ENCODE data around the gene SASH1. TPM values are rescaled to one million over a fixed set of nuclear protein-coding genes. Genes with fewer than 3 reads are reported as not detected.

The SASH1 gene
- total RNA-seq, 6 experiments from 2014 or later, result 66.0 to 91.4 (median 88.4) TPM

GRCh38 chr6:148509119-148509799 is 166.6 kb downstream of the SASH1 start:
- no peaks in the 10 kb centered on the region for H3K9me3 Mint-ChIP-seq
- DNase-seq, result peak; percentile 60
- peak overlapping the region; percentile 98 for H3K4me3 Mint-ChIP-seq
- H3K27me3 Mint-ChIP-seq (ENCODE audit: insufficient read depth), result peaks cover 5% of the 10 kb centered on the region
- TF ChIP-seq, protein P1, sequence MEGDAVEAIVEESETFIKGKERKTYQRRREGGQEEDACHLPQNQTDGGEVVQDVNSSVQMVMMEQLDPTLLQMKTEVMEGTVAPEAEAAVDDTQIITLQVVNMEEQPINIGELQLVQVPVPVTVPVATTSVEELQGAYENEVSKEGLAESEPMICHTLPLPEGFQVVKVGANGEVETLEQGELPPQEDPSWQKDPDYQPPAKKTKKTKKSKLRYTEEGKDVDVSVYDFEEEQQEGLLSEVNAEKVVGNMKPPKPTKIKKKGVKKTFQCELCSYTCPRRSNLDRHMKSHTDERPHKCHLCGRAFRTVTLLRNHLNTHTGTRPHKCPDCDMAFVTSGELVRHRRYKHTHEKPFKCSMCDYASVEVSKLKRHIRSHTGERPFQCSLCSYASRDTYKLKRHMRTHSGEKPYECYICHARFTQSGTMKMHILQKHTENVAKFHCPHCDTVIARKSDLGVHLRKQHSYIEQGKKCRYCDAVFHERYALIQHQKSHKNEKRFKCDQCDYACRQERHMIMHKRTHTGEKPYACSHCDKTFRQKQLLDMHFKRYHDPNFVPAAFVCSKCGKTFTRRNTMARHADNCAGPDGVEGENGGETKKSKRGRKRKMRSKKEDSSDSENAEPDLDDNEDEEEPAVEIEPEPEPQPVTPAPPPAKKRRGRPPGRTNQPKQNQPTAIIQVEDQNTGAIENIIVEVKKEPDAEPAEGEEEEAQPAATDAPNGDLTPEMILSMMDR (IDR thresholded peaks at IDR 0.05), result no peak
- peaks cover 33% of the 10 kb centered on the region for H3K36me3 Mint-ChIP-seq (ENCODE audit: low read depth)
- peaks cover 61% of the 10 kb centered on the region for H3K4me1 Mint-ChIP-seq (ENCODE audit: low read depth)
- peak overlapping the region; percentile 98 for H3K27ac Mint-ChIP-seq

DNA sequence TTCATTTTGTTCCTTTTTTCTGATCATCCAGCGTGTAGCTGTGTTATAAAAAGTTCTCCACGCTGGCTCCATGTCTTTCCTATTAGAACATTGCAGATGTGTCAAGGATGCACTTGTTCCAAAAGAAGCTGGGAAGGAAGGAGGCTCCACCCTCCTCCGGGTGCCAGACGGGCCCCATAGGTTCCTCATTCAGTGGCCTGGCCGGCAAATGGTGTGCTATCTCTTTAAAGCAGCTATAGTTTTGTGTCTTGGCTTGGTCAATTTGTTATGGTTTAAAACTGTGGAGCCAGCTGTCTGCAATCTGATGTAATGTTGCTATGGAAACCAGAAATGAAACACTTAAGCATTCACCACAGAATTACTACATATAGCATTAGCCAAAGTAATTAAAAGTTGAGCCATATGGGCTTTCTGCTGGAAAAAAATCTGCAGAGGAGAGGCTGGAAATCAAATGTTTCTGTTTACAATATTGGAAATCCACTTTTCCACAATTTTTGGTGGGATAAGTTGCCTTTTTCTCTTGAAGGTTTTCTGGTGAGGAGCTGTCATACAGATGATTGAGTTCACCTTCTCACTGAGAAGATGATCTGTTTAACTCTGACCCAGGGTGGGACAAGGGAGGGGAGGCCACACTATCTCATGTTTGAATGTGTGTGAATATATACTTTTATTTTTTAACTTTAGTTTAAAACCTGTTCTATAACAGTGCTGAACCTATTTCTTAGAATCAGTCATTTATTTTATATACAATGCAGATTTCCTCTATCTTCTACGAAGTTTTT is 167.4 kb downstream of the SASH1 start:
- peak overlapping the region; percentile 98 for H3K27ac Mint-ChIP-seq
- peaks cover 38% of the 10 kb centered on the region for H3K36me3 Mint-ChIP-seq (ENCODE audit: low read depth)
- no peaks in the 10 kb centered on the region for H3K9me3 Mint-ChIP-seq
- TF ChIP-seq, protein P1 (IDR thresholded peaks at IDR 0.05), result no peak
- peaks cover 5% of the 10 kb centered on the region for H3K27me3 Mint-ChIP-seq (ENCODE audit: insufficient read depth)
- peak; percentile 99 for DNase-seq
- H3K4me1 Mint-ChIP-seq (ENCODE audit: low read depth), result peaks cover 64% of the 10 kb centered on the region
- H3K4me3 Mint-ChIP-seq, result peak overlapping the region; percentile 98

DNA sequence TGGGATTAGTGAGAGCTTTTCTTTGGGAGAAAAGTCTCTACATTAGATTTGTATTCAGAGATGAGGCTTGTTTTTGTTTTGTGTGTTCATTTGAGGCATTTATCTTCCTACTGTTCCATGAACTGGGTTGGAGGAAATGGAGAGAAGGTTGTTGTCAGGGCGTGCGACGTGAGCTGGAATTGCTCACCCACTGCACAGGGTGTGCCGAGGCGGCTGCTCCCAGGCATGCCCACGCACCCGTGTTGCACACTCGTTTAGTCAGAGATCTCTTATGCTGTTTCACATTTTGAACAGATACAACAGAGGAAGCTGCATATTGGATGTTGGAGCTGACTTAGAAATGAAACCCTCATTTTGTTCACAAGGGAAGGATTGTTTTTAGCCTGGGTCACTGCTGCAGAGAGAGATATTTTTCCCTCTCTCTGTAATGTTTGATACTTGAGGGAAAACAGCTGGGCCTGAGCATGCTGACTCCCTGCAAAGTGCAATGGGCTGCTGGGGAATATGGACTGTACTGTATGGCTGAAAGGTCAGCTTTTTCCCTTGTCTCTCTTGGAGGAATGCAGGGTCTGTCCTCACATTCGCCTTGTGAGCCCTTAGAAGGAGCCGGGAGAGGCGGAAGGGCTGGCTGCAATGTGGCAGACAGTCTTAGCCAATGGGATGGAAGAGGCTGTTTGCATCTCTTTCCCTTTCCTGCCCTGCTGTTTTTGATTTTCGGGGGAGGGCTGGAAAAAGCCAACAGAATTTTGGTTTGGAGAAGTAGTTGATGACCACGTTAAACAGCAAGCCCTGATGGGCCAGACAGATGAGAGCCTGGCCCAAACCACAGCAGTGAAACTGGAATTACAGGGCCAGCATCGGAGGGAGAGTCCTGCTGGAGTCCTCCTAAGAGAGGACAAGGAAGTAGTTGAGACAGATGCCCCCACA is 170.8 kb downstream of the SASH1 start:
- TF ChIP-seq, protein P1 (IDR thresholded peaks at IDR 0.05), result no peak
- Mint-ChIP-seq H3K27ac (peak overlapping the region; percentile 88), H3K4me3 (peak overlapping the region; percentile 79), H3K9me3 (no peaks in the 10 kb centered on the region; the same call in 1 of the 2 replicates), H3K4me1 (ENCODE audit: low read depth) (peaks cover 63% of the 10 kb centered on the region), H3K27me3 (ENCODE audit: insufficient read depth) (peaks cover 8% of the 10 kb centered on the region), H3K36me3 (ENCODE audit: low read depth) (peaks cover 61% of the 10 kb centered on the region)
- peak; percentile 53 for DNase-seq

DNA sequence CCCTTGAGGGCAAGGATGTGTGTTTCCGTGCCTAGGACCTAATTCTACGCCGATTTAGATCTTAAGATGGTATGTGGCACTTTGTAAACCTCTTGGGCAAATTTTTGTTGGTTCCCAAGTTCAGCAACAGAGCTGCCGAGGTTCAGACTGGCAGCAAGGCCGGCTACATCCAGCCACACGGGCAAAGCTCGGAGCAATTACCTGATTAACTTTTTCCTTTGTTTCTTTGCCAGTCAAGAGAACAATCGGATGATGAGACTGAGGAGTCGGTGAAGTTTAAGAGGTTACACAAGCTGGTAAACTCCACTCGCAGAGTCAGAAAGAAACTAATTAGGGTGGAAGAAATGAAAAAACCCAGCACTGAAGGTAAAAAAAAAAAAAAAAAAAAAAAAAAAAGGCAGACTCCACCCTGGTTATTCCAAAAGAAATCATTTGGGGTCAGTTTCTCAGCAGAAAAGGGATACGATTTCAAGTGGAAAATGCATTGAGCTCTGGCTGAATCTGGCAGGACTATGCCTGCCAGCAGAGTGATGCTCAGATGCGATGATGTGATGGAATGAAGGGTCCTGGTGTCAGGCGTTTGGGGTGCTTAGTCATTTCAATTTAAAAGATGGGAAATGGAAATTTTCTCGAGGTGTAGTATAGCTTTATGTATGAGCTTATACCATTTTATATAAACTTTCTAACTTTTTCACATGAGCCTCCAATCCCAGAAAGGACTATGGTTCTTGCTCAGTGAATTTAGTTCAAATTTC is 171.6 kb downstream of the SASH1 start:
- DNase-seq, result no peak
- Mint-ChIP-seq H3K36me3 (ENCODE audit: low read depth) (peaks cover 61% of the 10 kb centered on the region), H3K4me1 (ENCODE audit: low read depth) (peaks cover 70% of the 10 kb centered on the region), H3K9me3 (no peaks in the 10 kb centered on the region; the same call in 1 of the 2 replicates), H3K27ac (peak overlapping the region; percentile 88), H3K27me3 (ENCODE audit: insufficient read depth) (peaks cover 9% of the 10 kb centered on the region), H3K4me3 (peak overlapping the region; percentile 79)
- TF ChIP-seq, protein P1 (IDR thresholded peaks at IDR 0.05), result 0 out of 2 replicates have a peak, but pooled peaks have one; percentile 12
